NAMALWA (cell line): ENCODE measurements around the gene BCAP31.
"Not testable (repeated sequence)": the region's sequence is repeated elsewhere in the genome, so short reads cannot be mapped to it uniquely, and the experiment has no call there.

Experiments used
- DNase-seq: peaks from one replicate; pipeline ENCODE4 v3.0.0-alpha.2; 2015; ENCODE audit warnings: low spot score

BCAP31 gene

DNA sequence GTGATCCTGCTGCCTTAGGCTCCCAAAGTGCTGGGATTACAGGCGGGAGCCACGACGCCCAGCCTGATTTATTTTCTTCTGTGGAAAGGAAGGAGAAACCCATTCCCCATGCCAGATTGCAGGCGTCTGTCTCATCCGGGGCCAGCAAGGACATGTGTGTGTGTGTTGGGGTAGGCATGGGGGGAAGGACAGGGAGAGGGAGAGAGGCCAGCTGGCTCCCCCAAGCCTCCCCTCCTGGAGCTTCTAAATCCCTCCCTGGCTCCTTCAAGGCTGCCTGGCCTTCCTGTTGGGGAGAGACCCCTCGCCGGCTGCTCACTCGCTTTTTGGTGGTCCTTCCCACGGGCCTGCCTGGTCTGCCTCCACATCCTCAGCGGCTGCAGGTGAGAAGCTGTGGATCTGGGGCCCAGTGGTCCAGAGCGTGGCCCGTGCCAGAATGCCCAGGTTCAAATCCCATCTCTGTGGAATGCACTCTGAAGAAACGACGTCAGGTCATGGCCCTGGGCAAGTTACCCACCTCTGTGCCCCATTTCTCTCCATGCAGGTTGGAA is 38.5 kb upstream of the BCAP31 start:
- no peak for DNase-seq

DNA sequence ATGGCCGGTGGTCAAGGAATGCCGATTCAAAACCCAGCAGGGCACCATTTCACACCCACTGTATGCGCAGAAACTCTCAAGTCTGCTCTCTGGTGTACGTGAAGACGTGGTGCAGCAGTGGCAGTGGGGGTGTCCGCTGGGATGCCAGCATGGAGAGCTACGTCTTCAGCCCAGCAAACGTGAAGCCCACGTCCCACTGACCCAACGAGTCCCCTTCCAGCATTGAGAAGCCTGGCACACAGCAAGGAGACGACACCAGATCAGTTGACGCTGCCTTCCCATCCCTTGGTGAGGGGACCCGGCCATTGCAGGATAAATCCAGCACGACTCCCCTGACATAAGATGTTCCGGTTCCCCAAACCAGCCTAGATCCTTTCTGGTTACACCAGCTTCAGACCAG is 37.7 kb upstream of the BCAP31 start:
- DNase-seq = no peak

GRCh38 chrX:153755136-153755535 is 30.9 kb upstream of the BCAP31 start:
- DNase-seq = no peak

DNA sequence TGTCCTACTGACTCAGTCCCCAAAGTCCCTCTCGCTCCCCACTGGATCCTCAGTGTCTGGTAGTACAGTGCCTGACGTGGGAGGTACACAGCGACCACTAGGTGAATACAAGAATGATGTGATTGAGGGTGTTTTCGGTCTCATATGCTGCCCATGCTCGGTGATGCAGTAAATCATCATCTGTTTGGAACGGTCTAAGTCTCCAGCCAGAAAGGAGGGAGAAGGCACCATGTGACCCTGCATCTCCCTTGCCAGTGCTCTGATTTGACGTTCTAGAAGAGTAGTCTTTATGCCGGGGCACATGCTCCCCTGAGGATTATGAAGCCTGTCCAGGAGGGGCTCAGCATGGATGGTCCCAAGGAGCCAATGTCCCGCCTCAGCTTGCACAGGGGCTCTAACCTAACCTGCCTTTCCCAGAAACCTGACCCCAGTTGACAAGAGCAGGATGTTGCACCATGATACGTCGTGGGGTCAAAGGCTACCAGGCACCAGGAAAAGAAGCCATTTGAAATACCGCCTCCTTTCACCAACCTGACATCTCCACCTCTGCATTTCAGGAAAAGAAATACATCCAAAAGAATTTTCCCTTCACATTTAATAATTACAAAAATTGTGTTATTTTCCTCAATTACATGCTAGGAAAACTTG is 26.1 kb upstream of the BCAP31 start:
- DNase-seq = no peak

DNA sequence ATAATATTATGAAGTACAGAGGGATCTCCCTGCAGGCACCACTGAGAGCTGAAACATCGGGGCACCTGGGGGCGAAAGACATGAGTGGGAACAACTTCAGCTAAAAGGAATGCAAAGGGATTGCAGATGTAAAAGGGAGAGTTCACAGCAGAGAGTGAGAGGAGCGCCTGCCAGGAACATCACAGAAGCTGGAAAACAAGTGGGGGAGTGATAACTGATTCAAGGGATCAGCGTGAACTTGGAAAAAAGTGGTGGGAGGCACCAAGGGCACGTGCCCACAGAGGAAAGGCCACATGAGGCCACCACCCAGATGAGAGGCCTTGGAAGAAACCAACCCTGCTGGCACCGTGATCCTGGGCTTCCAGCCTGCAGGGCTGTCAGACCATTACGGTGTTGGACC is 24.8 kb upstream of the BCAP31 start:
- not testable (repeated sequence) for DNase-seq

GRCh38 chrX:153746991-153747390 is 22.8 kb upstream of the BCAP31 start:
- DNase-seq = not testable (repeated sequence)

DNA sequence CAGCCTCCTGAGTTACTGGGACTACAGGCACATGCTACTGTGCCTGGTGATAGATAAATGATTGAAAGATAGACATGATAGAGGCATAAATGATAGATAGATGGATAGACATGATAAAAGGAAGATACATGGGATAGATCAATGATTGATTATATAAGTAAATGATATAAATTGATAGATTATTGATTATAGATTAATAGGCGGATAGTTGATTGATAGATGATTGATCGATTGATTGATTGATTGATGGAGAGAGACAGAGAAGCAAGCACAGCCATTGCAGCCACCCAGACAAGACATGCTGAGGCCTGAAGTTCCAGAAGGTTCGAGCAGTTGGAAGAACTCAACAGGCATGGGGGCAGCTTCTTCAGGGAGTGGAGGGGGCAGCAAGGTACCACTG is 22.2 kb upstream of the BCAP31 start:
- no peak for DNase-seq

GRCh38 chrX:153745067-153745433 is 20.9 kb upstream of the BCAP31 start:
- not testable (repeated sequence) for DNase-seq

DNA sequence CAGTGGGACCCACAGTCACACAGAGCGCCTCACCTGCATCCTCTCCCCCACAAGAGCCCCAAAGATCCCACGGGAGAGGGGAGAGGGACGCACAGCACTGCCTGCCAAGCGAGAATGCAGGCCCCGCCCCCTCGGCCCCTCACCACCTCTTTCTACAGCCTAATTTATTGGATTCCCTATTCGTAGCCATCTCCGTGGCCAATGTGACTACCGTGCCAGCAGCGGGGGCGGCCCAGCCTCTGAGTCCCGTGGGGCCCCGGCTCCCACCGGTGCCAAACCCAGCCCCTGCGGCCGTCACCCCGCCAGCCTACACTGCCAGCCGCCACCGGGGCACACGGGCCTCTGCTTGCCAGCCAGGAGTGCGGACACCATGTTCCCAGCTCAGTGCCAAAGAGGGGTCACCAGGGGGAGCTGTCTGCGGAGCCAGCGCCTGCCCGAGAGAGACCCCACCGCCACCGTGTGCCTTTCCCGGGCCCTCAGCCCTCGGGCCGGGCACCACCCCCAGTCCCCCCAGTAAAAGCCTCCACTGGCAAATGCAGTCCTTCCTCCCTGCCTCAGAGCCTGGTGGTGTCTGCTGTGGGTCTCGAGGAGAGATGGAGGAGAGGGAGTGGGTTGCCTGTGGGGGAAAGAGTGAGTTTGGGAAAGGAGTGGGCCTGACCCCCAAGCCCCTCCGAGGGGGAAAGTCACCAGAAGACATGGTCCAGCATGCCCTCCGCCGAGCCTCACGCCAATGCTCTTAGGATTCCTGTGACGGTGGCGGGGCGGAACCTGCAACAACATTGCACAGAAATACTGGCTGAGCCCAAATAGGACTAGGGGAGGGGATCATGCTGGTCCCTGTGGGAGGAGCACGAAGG is 20.3 kb upstream of the BCAP31 start:
- DNase-seq = no peak

DNA sequence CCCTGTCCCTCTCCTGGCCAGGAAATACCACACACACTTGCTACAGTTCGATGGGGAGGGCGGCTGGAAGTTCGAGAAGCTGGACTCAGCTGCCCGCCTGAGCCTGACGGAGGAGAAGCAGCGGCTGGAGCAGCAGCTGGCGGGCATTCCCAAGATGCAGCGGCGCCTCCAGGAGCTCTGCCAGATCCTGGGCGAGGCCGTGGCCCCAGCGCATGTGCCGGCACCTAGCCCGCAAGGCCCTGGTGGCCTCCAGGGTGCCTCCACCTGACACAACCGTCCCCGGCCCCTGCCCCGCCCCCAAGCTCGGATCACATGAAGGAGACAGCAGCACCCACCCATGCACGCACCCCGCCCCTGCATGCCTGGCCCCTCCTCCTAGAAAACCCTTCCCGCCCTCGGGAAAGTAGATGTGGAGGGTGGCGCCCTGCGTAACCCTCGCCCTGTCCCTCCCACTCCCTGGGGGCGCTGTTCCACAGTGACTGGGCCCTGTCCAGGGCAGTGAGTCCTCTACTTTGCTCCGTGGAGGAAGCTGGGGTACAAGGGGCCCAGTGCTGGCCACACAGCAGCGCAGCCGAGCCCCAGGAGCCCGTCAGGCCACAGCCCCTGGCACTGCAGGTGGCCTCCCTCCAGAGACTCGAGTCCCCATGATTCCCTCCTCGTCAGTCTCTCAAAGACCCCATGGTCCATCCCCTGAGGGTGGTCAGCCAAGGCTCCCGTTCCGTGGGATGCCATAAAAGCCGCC is 19.5 kb upstream of the BCAP31 start:
- not testable (repeated sequence) for DNase-seq

GRCh38 chrX:153742796-153743467 is 18.7 kb upstream of the BCAP31 start:
- DNase-seq = not testable (repeated sequence)

GRCh38 chrX:153742111-153742510 is 17.9 kb upstream of the BCAP31 start:
- DNase-seq = not testable (repeated sequence)

DNA sequence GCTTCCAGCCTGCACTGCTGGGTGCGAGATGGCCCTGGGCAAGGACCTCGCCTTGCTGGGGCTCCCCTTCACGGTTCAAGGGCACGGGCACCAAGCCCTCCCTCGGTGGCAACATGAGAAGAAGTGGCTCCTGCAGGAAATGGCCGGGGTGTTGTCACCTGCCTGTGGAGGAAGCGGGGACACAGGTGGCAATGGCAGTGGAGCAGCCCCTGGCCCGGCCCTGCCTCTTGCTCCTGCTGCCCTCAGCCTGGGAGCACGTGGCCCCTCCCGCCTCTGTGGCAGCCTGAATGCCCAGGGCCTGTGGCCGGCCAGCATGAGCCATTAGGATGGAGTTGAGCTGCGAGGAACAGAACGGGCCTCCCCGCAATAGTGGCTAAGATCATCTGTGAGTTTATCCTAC is 17.3 kb upstream of the BCAP31 start:
- no peak for DNase-seq

DNA sequence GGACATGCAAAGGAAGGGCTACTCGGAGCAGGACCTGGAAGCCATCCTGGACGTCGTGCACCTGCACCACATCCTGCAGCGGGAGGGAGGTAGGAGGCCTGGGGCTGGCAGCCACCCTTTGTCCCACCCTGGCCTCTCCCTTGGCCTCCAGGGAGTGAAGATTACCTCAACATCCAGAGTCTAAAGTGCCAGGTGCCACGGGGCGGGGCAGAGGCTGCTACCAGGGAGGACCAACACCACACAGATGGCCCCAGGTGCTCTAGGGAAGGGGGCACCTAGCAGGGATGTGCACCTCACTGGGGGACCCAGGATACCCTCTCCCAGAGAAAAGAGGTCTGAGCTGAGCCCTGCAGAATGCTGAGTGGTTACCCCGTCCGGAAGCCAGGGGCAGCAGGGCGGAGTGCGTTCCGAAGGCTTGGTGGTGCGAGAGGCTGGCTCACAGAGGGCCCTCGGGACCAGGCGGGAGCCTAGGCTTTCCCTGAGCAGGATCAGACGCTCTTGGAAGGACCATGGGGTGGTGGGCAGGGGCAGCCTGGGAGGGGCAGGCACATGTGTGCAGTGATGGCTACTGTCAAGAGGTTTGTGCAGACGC is 16.5 kb upstream of the BCAP31 start:
- no peak for DNase-seq

DNA sequence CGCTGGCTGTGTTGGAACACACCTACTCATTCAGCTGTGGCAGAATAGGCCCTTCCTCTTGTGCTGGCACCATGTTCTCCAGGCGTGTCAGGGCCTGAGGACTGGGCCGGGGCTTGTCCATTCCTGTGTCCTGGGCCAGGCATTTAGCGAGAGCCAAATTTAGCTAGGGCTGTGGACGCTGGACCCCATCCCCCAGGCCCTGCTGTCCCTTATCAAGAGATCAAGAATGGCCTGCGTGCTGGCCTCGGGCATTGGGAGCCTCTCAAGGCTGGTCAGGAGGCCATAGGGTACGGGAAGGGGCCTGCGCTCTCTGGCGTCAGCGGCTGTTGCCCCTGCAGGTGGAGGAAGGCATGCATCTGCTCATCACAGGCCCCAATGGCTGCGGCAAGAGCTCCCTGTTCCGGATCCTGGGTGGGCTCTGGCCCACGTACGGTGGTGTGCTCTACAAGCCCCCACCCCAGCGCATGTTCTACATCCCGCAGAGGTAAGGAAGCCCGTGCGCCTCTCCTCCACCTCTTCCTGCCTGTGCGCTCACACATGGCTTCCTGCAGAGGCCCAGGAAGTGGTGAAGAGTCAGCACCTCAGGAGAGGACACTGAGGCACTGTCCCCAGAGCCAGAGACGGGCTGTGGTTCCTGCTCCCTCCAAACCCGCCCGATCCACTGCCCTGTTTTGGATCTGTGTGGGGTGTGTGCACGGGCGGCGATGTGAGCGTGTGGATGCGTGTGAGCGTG is 15.7 kb upstream of the BCAP31 start:
- DNase-seq = no peak

DNA sequence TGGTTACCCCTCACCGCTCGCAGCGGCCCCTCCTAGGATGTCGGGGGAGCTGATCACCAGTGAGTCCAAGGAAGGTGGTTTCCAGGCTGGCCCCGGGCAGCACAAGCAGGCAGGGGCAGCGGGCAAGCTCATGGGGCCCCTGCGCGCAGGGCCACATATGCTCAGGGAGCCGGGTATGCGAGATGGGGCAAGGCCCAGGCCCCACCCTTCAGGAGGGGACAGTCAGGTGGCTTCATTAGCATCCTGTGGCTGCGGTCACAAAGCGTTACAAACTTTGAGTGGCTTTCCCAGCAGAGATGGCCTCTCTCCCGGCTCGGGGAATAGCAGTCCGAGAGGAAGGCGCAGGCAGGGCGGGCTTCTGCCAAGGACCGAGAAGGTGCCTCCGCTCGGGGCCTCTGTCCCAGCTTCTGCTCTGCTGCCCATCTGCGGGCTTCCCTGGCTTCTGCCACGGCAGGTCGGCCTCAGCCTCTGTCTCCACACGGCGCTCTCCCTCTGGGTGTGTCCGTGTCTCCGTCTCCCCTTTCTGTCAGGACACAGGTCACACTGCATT is 13.9 kb upstream of the BCAP31 start:
- no peak for DNase-seq

- no peak for DNase-seq
Measured at GRCh38 chrX:153736871-153737441, 12.8 kb upstream of the BCAP31 start.

GRCh38 chrX:153736071-153736820 is 12.1 kb upstream of the BCAP31 start:
- no peak for DNase-seq

- peak; percentile 61 for DNase-seq
Measured at GRCh38 chrX:153735274-153735673, 11.1 kb upstream of the BCAP31 start.

DNA sequence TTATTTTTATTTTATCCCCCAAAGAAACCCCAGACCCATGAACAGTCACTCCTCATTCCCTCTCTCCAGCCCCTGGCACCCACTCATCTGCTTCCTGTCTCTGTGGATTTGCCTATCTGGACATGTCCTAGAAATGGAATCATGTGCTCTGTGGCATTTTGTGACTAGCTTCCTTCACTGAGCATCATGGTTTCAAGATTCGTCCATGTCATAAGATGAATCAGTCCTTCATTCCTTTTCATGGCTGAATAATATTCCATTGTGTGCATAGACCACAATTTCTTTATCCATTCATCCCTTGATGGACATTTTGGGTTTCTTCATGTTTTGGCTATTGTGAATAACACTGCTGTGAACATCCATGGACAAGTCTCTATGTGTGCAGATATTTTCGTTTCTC is 10.7 kb upstream of the BCAP31 start:
- DNase-seq = no peak
